CD4-positive, alpha-beta T cell treated with Interleukin-4 for 4 hours (primary cell): ENCODE results near the gene DNAJC18.

Experiments
- DNase-seq: peaks from one replicate; pipeline ENCODE4 v3.0.0-alpha.2; 2020

DNAJC18 gene

DNA sequence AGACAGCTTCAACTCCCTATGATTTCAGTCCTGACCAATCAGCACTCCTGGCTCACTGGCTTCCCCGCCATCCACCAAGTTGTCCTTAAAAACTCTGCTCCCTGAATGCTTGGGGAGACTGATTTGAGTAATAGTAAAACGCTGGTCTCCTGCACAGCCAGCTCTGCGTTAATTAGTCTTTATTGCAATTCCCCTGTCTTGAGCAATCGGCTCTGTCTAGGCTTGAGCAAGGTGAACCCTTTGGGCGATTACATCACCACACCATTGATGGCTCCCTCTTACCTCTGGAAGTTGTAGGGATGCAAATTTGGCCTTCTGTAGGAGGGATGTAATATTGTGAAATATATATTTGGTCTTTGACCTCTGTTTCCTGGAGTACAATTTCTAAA is 53.3 kb downstream of the DNAJC18 start:
- DNase-seq: no peak

DNA sequence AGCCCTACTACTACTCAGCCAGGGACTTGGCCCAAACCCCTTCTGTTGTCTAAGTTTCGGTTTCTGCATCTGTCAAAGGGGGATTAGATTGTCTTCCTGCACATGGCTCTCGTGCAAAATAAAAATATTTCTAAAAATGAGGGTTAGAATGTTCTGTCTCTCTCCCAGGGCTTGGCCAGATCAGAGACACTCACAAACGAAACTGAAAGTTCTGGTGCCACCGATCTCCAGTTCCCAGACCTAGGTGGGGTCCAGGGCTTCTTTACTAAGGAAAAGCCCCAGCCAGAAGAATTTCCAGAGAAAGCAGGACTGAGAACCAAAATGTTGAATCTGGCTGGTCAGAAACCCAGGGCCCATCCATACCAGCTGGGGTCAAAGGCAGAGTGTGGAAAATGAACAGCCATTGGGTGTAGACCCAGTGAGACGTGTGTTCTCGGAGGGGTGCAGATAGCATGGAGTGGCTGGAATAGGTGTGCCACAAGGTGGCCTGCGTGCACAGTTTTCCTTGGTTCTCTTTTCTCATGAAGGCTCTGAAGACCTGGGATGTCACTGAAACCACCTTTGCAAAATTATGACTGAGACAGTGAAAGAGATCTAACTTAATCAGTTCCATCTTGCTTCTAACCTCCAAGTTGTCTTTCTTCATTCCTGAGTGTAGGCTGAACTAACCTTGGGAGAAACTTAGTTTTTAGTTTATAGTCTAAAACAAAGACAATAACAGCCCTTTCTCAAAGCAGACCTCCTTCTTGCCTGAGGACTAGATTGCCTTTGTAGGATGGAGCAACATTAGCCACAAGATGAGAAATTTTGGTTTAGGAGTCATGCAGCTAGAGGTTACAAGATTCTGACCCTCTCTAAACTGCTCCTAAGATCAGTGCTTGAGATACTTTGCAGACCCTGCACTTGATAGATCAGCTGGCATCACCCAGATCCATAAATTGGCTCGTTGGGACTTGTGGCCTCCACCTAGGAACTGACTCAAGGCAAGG is 54.0 kb downstream of the DNAJC18 start:
- DNase-seq: peak; percentile 25

DNA sequence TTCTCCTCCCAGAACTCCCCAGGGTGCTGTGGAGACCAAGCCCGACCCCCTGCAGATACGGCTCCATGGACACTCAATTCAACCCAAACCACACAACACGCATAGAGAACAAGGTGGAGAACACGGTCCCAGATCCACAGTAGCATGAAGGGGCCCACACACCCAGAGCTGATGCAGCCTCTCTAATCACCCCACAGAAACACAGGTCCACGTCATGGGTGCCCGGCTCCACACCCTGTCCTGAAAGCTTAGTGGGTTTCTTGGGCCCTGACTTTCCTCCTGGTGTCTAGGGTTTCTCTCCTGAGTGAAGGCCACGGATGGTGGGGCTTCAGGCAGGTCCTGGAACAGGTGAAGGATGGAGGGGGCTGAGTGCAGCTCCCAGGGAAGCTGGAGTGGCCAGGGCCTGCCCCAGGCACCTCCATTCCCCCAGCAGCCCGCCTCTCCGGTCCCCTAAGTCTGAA is 54.7 kb downstream of the DNAJC18 start:
- DNase-seq: no peak

DNA sequence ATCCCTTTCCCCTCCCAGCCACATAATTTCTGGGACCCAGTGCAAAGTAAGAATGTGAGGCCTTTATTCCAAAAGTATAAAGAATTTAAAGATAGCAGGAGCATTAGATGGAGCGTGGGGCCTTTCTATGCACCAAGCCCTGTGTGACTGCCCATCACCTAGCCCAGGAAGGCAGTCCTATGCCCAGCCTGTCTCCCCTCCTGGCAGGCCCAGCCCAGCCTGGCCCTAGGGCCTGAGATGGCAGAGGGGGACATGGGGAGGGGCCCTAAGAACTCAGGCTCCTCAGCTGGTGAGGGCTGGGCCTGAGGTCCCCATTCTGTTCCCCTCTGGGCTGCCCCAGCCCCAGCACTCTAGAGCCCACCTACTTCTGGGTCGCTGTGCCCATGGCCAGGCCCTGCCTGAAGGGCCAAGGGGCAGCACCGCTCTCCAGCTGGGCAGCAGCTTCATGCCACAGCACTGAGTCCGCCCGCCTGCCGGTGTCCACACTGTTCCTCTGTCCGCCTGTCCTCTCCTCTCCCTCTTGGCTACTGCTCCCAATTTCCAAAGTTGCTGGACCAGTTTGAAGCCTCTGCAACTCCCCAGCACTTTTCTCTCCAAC is 55.2 kb downstream of the DNAJC18 start:
- no peak for DNase-seq

DNA sequence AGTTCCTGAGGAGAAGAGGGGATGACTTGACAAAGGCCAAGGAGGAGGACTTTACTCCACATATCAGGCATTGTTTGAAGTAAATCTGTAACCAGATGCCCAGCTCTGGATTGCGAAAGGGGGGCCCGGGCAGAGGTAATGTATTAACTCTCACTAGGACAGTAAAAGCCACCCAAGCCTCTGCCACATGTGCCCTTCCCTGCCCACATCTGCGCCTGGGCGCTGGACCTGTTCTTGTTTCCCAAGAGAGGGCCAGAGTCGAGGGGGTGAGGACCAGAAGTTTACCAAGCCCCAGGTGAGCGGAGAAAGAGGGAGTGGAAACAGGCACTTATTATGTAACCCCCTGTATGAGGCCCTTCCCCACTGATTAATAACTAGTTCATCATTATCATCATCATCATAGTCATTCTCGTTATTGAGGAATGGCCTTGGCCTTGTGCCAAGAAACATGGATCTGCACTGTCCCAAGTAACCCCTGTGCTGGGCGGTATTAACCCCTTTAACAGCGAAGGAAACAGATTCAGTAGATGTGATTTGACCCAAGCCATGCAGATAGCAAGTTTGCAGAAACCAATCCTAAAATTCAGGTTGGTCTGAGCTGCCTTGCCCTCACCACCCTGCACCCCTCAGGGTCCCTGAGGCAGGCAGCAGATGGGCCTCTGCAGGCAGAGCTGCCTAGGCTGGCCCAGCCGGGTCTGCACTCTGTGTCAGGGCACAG is 55.9 kb downstream of the DNAJC18 start, which contains the start of gene SLC23A1:
Gene SLC23A1, minus strand, starts transcription at position 23 of the 718 bp plus-strand sequence. CDS start 44 bp downstream, outside the sequence.
- no peak for DNase-seq

DNA sequence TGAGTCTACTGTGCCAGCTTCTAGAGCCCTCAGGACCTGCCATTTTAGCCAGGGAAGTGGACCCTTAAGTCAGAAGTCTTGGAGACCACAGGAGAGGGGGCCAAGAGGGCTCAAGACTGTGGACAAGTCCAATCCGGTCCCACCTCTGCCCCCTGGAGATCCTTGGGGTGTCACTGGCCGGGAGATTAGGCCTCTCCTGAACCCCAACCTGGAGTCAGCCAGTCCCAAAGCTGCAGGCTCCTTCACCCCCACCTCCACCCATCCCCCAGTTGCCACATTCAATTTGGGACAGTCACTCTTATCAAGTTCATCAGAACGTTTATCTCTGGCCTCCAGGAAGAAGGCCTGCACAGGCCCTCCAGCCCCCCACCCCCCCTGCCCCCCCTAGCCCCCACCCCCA is 56.5 kb downstream of the DNAJC18 start:
- no peak for DNase-seq

DNA sequence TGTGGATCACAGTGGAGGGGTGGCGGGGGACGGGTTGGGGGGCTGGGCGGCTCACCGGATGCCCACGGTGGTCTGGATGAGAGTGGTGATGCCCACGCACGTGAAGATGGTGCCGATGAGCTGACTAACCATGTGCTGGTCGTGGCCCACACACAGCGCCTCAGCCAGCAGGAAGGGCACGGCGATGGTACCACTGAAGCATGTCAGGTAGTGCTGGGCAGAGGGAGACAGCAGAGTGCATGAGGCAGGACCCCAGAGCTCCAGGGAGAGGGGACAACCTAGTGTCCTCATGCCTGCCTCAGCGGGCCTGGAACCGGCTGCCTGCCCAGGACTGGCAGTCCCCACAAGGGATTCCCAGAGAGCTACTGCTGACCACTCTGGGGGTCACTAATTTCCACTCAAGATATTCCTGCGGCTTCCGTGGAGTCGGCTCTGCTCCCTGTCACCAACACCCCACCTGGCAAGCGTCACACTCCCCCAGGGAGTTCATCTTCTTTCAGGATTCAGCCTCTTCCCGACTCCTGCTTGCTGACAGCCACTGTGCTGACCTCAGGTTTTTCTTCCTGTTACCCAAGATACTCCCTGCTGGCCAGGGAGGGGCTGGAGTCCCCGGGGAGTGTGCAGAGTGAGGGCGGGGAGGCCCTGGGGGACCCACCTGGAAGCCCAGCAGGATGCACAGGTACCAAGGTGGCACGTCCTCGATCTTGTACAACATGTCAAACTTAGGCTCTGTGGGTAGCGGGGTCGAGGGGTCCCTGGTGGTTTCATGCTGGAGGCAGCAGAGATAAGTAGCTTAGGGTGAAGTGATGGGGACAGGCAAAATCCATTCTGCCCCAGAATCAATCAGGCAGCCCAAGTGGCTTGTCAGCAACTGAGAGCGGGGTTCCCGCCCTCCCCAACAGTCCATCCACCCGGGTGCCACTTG is 57.2 kb downstream of the DNAJC18 start:
- DNase-seq: no peak

DNA sequence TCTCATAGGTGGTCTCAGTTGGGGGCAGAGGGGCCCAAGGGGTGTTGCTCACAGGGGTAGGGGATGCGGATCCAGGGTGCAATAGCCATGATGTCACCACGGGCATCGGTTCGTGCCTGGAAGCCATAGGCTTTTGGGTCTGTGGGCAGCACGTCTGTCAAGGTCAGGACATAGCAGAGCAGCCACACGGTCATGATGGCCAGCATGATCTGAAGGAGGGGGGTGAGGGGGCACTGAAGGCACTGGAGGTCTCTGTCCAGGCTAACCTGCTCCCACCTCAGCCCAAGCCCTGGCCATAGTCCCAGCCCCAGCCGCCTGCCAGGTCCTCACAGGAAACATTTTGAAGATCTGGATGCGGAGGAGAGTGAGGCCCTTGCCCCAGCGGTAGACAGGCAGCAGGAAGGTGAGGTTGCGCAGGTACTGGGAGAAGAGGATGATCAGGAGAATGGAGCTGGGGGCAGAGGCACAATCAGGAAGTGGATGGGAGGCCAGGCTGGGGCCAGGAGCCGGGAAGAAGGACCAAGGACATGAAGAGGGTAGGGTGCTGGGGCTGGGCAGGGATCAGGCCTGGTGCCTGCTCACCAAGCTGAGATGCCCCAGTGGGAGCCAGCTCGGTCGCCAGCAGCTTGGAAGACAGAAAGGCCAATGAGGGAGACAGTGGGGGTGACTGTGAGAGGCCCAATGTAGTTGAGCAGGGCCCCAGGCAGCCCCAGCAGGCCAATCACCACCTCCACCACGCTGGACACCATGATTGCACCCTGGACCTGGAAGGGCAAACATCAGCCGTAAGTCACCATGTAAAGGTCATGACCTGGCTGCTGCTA is 59.5 kb downstream of the DNAJC18 start:
- no peak for DNase-seq

DNA sequence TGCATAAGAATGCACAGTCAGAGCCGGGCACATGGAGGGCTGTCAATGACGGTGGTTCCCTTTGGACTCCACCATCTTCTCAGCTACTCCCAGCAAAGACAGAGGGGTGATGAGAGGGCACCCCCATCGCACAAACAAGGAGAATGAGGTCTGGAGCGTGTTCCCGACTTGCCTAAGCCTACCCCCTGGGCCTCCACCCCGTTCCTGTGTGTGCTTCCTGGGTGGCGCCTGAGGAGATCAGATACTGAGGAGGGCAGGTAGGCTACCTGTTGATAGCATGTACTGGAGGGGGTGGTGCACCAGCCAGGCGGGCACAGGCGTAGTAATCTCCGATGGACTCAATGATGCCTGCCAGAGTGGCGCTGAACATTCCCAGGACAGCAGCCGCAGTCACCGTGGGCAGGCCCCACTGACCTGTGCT is 60.4 kb downstream of the DNAJC18 start:
- DNase-seq: no peak

DNA sequence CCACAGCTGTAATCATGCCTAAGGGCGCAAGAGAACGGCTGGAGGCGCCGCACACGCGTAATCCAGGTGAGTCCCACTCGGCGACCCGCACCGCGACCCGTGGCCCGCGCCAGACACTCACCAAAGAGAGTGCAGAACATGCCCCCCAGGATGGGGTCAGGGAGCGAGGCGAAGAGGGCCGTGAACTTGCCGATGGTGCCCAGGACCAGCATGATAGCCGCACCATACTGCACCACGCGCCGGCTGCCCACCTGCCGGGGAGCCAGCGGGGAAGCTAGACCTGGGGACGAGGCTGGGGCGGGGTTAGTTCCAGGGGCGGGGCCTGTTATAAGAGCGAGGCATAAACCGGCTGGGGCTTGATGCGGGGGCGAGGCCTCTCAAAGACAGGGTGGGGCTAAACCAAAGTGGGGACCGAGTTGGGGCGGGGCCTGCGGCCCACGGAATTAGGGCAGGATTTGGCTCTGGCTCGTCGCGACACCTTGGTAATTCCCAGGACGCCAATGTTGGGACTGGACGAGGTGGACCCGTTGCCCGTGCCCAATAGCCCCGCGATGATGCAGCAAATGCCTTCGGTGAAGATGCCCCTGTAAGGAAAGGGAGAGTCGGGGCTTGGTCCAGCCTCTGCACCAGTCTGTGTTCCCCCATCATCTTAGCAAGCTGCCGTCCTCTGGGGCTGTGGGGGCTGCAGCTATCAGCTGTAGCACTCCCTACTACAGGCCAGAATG is 61.1 kb downstream of the DNAJC18 start:
- no peak for DNase-seq

DNA sequence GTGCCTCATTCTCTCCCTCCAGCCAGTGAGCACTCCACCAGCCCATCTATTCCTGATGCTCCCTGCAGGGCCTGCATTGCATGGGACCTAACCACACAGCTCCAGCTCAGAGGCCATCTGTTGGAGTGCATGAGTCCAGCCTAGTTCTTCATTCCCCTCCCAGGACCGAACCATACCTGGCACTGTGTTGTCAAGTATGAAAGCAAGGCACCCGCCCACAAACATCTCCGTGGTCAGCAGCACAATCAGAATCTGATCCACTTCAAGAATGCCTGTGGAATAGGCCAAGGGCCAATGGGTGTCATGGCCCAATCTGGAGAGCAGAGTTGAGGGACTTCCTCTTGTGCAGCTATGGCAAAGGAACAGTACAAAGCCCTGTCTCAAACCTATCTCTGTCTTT is 62.1 kb downstream of the DNAJC18 start:
- no peak for DNase-seq

DNA sequence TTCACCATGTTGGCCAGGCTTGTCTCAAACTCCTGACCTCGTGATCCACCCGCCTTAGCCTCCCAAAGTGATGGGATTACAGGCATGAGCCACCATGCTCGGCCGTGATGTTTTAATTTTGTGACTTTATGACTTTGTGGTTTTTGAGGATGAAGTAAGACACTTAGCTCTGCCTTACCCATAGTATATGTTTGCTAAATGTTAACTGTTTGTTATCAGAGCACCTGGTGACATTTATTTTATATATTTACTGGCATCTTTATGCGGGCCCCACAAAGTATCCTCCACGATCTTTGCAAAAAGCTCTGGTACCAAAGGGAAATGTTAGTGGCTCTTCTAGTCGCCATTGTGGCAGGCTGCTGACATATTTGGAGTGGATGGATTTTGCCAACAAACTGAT is 63.0 kb downstream of the DNAJC18 start:
- DNase-seq: no peak

DNA sequence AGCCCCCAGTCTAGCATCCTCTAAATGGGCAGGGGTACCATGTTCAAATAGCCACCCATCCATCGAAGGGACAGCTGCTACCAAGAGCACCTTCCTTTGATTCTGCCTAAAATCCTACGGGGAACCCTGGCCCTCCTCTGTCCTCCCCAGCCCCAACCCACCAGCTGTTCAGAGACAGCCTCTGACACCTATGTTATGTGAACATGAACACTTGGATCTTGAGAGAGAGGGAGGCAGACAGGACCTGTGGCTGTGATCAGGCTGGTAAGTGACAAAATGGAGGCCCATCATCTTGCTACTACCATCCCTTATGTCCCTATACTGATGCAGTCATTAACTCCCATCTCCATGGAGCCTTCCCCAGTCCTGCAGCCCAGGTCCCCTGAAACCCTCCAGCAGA is 64.4 kb downstream of the DNAJC18 start:
- no peak for DNase-seq

DNA sequence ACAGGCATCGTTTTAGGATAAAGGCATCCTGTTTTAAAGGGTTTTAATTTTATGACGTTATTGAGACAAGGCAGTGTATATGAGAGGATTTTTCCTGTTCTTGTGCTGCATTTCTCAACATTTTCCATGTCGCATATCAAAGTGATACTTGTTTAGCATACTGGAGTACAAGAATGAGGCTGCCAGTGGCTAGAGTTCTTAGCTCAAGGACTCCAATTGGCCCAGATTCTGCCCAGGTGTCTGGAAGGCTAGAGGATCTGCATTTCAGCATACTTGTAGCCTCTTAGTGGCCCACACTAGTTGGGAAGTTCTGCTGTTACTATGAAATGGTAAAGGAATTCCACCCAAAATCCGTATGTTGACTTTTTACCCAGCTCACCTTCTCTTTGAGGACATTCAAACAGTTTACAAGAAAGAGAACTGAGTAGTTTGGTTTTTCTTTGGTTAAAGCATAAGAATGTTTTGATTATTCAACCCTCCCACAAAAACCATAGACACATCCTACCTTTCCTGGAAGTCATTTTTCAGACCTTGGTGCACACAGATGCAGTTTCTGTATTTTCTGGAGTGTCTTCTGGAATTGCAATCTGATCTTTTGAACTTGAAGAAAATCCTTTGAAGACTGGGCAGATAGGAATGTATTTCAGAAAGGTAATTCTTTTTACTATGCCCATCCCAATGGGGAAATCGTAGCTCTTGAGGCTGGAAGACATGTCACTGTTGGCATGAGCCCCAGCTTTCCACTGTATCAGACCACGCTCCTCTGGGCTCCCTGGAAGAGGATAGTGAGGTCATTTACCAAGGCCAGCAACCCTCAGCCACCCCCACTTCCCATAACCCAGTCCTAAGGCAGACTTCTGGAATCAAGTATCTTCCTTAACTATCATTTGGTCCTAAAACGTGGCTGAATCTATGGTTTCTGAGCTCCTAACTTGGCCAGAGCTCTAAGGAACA is 67.6 kb downstream of the DNAJC18 start:
- no peak for DNase-seq

DNA sequence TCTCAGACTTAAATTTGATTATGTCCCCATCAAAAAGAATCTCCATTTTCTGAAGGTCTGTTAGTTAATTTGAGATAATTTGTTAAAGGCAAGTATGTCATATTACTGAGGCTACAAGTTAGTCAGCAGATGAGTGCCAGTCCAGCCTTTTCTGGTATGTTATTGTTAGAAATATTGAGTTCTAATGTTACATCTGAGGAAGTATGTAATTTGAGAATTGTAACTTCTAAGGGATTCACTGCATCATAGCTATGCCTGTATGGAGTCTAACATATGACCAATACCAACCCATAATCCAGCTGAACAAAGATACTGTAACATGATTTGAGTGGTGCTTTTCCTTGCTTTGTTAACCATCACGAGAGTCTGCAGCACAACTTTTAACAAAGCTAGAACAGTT is 70.1 kb downstream of the DNAJC18 start:
- DNase-seq: no peak

DNA sequence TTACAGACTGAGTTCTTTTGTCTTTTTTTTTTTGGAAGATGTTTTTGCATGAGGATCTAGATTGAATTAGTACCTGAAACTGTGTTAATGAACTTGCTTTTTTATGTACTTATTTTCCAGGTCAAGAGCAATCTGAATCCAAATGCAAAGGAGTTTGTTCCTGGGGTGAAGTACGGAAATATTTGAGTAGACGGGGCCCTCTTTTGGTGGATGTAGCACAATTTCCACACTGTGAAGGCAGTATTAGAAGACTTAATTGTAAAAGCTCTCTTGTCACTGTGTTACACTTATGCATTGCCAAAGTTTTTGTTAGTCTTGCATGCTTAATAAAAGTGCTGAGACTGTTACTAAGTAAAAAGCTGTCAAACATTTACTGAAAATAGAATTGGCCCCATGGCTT is 70.7 kb downstream of the DNAJC18 start:
- no peak for DNase-seq

DNA sequence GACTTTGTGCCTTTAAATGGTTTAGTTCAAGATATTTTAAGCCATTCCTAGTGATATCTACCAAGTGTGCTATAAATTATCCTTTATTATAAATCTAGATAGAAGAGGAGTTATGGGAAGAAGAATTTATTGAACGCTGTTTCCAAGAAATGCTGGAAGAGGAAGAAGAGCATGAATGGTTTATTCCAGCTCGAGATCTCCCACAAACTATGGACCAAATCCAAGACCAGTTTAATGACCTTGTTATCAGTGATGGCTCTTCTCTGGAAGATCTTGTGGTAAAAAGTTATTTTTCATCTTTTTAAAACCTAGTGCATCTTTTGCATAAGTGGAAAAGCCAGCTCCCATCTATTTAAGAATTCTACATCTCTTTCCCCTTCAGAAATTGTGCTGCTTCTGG is 74.9 kb downstream of the DNAJC18 start:
- no peak for DNase-seq

DNA sequence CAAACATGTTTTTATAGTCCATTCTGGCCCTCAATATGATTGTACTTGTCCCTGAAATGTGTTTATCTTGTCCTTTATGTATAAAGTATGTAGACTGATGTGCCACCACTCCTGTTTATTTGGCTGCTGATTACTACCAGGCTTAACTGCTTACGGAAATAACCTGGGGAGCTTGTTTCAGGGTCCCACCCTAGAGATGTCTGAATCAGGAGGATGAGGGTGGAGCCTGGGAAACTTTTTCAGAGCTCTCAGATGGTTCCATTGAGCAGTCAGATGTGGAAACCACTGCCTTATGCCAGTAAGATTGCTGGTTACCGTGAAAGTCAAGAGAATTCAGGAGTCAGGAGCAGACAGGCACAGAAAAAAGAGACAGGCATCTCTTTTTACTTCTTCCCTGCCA is 75.4 kb downstream of the DNAJC18 start:
- DNase-seq: no peak

DNA sequence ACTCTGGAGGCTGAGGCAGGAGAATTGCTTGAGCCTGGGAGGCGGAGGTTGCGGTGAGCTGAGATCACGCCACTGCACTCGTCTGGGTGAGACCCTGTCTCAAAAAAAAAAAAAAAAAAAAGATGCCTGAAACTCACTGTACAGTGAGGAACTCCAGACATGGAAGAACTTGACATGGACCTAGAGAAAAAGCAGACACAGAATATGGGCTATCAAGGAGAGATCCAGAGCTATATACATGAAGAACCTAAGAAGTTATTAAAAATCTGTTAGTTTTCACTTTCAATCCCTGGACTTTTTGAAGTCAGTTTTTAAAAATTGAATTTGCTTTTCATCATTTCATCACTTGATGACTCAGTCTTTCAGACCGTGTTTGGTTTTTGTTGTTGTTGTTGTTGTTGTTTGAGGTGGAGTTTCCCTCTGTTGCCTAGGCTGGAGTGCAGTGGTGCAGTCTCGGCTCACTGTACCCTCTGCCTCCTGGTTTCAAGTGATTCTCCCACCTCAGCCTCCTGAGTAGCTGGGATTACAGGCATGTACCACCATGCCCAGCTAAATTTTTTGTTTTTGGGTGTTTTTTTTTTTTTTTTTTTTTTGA is 77.4 kb downstream of the DNAJC18 start:
- DNase-seq: no peak
